Endothelial cell of umbilical vein (primary cell): Measurements from ENCODE around the gene SIN3A. TPM values are rescaled to one million over a fixed set of nuclear protein-coding genes. Genes with fewer than 3 reads are reported as not detected.

Experiments used
- BruUV-seq: library from RNA; stranded (reverse); fragments of 400-500 nt; replicated peaks from 2 replicates; lab custom pipeline; 2021; lab: Mats Ljungman, UMichigan
- CTCF ChIA-PET: fragments of 300-600, 350-600 bp; sonication (Branson Sonifier 250); formaldehyde crosslinking; loops from one replicate; lab custom pipeline; 2021; ENCODE audit warnings: antibody characterized with exemption, inconsistent platforms; lab: Charles Lee
- POLR2A ChIA-PET: fragments of 300-600, 350-600 bp; sonication (Branson Sonifier 250); formaldehyde crosslinking; loops from one replicate; lab custom pipeline; 2021; ENCODE audit warnings: antibody characterized with exemption, inconsistent platforms; lab: Charles Lee
- DNase-seq: peaks from one replicate; pipeline ENCODE4 v3.0.0-alpha.2; 2011; ENCODE audit warnings: low read depth, low spot score
- FAIRE-seq: peaks from 2 replicates; lab custom pipeline; 2011; peaks lifted over from hg19 to GRCh38; lab: Jason Lieb, UNC
- H2AFZ ChIP-seq: 2 replicates; pipeline ENCODE4 v1.6.0; 2012; ENCODE audit warnings: low read depth, low read length, control low read depth, inconsistent platforms
- H3K27ac ChIP-seq: 2 replicates; pipeline ENCODE4 v1.5.1; 2011; ENCODE audit warnings: low read depth, mild to moderate bottlenecking, control low read depth, low read length, moderate library complexity; ENCODE audit not compliant: insufficient read depth
- H3K27me3 ChIP-seq, 2 experiments: 2 replicates each; pipeline versions ENCODE4 v1.6.0 to v1.6.1; 2011; ENCODE audit warnings: low read length in 2 of 2, mixed read lengths in 1 of 2; ENCODE audit not compliant: control insufficient read depth in 2 of 2, insufficient read depth in 2 of 2
- H3K36me3 ChIP-seq, 2 experiments: 2 replicates in 1 of 2; 3 replicates in 1 of 2; pipeline ENCODE4 v1.5.1; 2011; ENCODE audit warnings: low read length in 2 of 2, mild to moderate bottlenecking in 1 of 2, moderate library complexity in 1 of 2; ENCODE audit not compliant: control insufficient read depth in 2 of 2, insufficient read depth in 2 of 2; ENCODE audit errors: extremely low read depth in 1 of 2
- H3K4me1 ChIP-seq: 3 replicates; pipeline ENCODE4 v1.5.1; 2011; ENCODE audit warnings: mild to moderate bottlenecking, low read length; ENCODE audit not compliant: control insufficient read depth, insufficient read depth; ENCODE audit errors: extremely low read depth
- H3K4me2 ChIP-seq: 2 replicates; pipeline ENCODE4 v1.6.1; 2011; ENCODE audit warnings: low read length, control low read depth, mixed read lengths; ENCODE audit not compliant: insufficient read depth
- H3K4me3 ChIP-seq, 3 experiments: fragments of 200-600 bp in 1 of 3; sonication (generic), shearing (Covaris generic) in 1 of 3; replicated peaks in 1 of 3; 2 replicates each; pipeline ENCODE4 v1.5.1; 2011 to 2016; ENCODE audit warnings: control low read depth in 3 of 3, low read length in 3 of 3, mild to moderate bottlenecking in 2 of 3, inconsistent platforms in 1 of 3, low read depth in 1 of 3, moderate library complexity in 1 of 3; ENCODE audit not compliant: insufficient read depth in 1 of 3
- H3K79me2 ChIP-seq: 2 replicates; pipeline ENCODE4 v1.6.0; 2012; ENCODE audit warnings: low read length, inconsistent platforms; ENCODE audit not compliant: control insufficient read depth, insufficient read depth
- H3K9ac ChIP-seq: replicated peaks from 2 replicates; pipeline ENCODE3; 2011; ENCODE audit warnings: low read length, control low read depth; ENCODE audit not compliant: insufficient read depth; ENCODE audit errors: extremely low read depth
- H3K9me1 ChIP-seq: replicated peaks from 3 replicates; pipeline ENCODE4 v1.6.0; 2011; ENCODE audit warnings: mild to moderate bottlenecking, low read length; ENCODE audit not compliant: control insufficient read depth, insufficient read depth; ENCODE audit errors: extremely low read depth
- H3K9me3 ChIP-seq: replicated peaks from 2 replicates; pipeline ENCODE4 v1.5.1; 2012; ENCODE audit warnings: low read length, inconsistent platforms; ENCODE audit not compliant: control insufficient read depth, insufficient read depth
- H4K20me1 ChIP-seq: replicated peaks from 2 replicates; pipeline ENCODE3; 2011; ENCODE audit warnings: mild to moderate bottlenecking, low read length; ENCODE audit not compliant: control insufficient read depth, insufficient read depth; ENCODE audit errors: extremely low read depth
- CTCF ChIP-seq, 2 donors: IDR thresholded peaks; 1 replicate in 1 of 2; 2 replicates in 1 of 2; pipeline ENCODE4 v1.5.1; 2011; ENCODE audit warnings: low read length in 2 of 2, mild to moderate bottlenecking in 2 of 2, moderate library complexity in 2 of 2, control low read depth in 1 of 2, inconsistent platforms in 1 of 2, low read depth in 1 of 2; ENCODE audit not compliant: insufficient read depth in 1 of 2; ENCODE audit errors: extremely low read depth in 1 of 2
- EZH2 ChIP-seq: IDR thresholded peaks from 2 replicates; pipeline ENCODE4 v1.6.1; 2012; ENCODE audit warnings: borderline replicate concordance, low read depth, mild to moderate bottlenecking, moderate library complexity, low read length, inconsistent platforms; ENCODE audit not compliant: severe bottlenecking
- FOS ChIP-seq: IDR thresholded peaks from 2 replicates; pipeline ENCODE4 v1.6.1; 2011; ENCODE audit warnings: mild to moderate bottlenecking, low read length, moderate library complexity, borderline replicate concordance; ENCODE audit not compliant: insufficient read depth
- GATA2 ChIP-seq: IDR thresholded peaks from 2 replicates; pipeline ENCODE4 v1.7.0; 2011; ENCODE audit warnings: low read depth, mild to moderate bottlenecking, moderate library complexity, mixed read lengths, low read length; ENCODE audit not compliant: insufficient read length, insufficient read depth
- JUN ChIP-seq: IDR thresholded peaks from 2 replicates; pipeline ENCODE4 v1.6.1; 2011; ENCODE audit warnings: borderline replicate concordance, low read depth; ENCODE audit not compliant: insufficient read length, insufficient read depth
- MAX ChIP-seq: IDR thresholded peaks from 2 replicates; pipeline ENCODE4 v1.6.1; 2011; ENCODE audit not compliant: insufficient read depth, insufficient read length
- MYC ChIP-seq: IDR thresholded peaks from one replicate; pipeline ENCODE4 v1.6.1; 2011; ENCODE audit warnings: mild to moderate bottlenecking, low read depth, low read length
- POLR2A ChIP-seq: IDR thresholded peaks from 2 replicates; pipeline ENCODE4 v1.6.1; 2012; ENCODE audit warnings: low read depth, mild to moderate bottlenecking, control low read depth, low read length
- POLR2AphosphoS5 ChIP-seq: IDR thresholded peaks from 2 replicates; pipeline ENCODE4 v1.6.1; 2012; ENCODE audit warnings: low read depth, mild to moderate bottlenecking, control low read depth, low read length, moderate library complexity; ENCODE audit not compliant: insufficient read depth
- dilution Hi-C: fragments of 300-500 bp; cut with MboI; formaldehyde crosslinking; loops from one replicate; pipeline ENCODE4 v1.15.0; 2019; ENCODE audit warnings: low sequenced_read_pairs; ENCODE audit not compliant: extremely low pct_ligation_motif_present
- intact Hi-C: fragments of 100-400 bp; cut with micrococcal nuclease; formaldehyde crosslinking; loops from one replicate; pipeline ENCODE4 v1.10.0; 2022
- polyA plus RNA-seq, 4 experiments: library from polyadenylated mRNA; depleted of rRNA in 3 of 4; stranded (reverse) in 3 of 4; unstranded in 1 of 4; fragments of >200 nt; gene quantifications; 2 replicates each; pipeline versions ENCODE4 v1.2.1 to v1.2.3, GENCODE V29; 2011 to 2012; ENCODE audit warnings: missing spikeins in 1 of 4
- total RNA-seq: library from RNA; stranded (reverse); gene quantifications from 2 replicates; pipeline ENCODE4 v1.2.3, GENCODE V29; 2021

Gene SIN3A
- total and polyA plus RNA-seq, 2 donors (not counting 3 experiments of a cell fraction or from before 2014, with no cell fraction given) = 30.6 to 44.5 TPM

GRCh38 chr15:75428152-75428551 is 23.3 kb downstream of the SIN3A start:
- Histone ChIP-seq H3K27ac (no peak overlapping the region), H3K4me3 (no peak overlapping the region), H3K4me1 (peaks cover 3% of the 10 kb centered on the region), H3K36me3 (peaks cover 0 to 6% of the 10 kb centered on the region in 2 experiments), H3K79me2 (peaks cover 14% of the 10 kb centered on the region), H3K9me3 (no peaks in the 10 kb centered on the region), H4K20me1 (no peaks in the 10 kb centered on the region), H3K27me3 (no peaks in the 10 kb centered on the region), H2AFZ (no peak overlapping the region), H3K4me2 (no peak overlapping the region), H3K9ac (no peak overlapping the region), H3K9me1 (no peaks in the 10 kb centered on the region)
- POLR2A ChIA-PET = no interaction called here
- dilution Hi-C loops = no loop called here
- intact Hi-C loops = no loop called here
- no peak for TF ChIP-seq EZH2
- TF ChIP-seq GATA2 = no peak
- TF ChIP-seq JUN = no peak
- no peak for TF ChIP-seq POLR2A
- TF ChIP-seq POLR2AphosphoS5 = no peak
- TF ChIP-seq CTCF (IDR thresholded peaks at IDR 0.05; ENCODE audit: extremely low read depth in 1 of 2, insufficient read depth in 1 of 2, low read depth in 1 of 2, low read length in 2 of 2) = no peak
- TF ChIP-seq MAX = no peak
- no peak for TF ChIP-seq FOS
- no peak for TF ChIP-seq MYC
- no TSS peak for BruUV-seq
- FAIRE-seq = no peak
- no peak for DNase-seq
- CTCF ChIA-PET = no interaction called here
